ENCODE measurements around the gene SND1.

The SND1 gene

DNA sequence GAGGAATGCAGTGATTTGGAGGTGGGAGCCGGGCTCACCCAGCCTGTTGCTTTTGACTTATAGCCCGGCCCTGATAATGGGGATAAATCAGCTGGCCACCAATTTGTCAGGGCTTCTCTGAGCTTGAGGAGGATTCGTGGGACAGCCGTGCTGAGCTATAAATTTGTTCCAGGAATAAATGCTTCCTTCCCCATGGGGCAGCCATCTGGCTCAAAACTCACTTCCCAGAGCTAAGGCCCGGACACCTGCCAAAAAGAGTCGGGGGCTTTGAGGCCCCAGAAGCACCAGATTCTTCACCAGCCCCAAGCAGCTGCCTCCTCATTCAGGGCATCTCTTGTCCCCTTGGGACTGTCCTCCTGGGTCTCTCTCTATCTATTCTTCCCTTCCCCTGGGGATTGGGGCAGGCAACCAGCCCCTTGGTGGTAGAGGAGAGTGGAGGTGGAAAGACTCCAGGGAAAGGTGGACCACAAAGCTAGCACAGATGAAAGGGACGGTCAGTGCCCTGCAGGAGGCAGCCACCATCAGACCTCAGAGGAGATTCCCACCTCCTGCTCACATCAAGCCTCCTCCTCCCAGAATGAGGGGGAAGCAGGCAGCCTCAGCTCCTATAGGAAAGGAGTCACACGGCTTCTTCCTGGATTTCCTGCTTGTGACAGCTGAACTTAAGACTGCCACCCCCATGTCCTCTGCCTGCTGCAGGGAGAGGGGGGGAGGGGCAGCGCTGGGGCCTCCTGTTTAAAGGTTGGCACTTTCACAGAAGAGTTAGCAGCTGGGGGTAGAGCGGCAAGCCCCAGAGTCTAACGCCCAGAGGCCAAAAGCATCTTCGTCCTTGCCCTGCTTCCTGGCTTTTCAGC, 423.5 kb downstream of the SND1 start:
- no peak overlapping the region for H3K27ac Mint-ChIP-seq
- peaks cover 5% of the 10 kb centered on the region for H3K4me1 Mint-ChIP-seq (ENCODE audit: low read depth)
- H3K27me3 Mint-ChIP-seq: no peaks in the 10 kb centered on the region
- peaks cover 11% of the 10 kb centered on the region for H3K36me3 Mint-ChIP-seq (ENCODE audit: low read depth)
- H3K9me3 Mint-ChIP-seq: no peaks in the 10 kb centered on the region
- no peak overlapping the region for H3K4me3 Mint-ChIP-seq

- Mint-ChIP-seq H3K27ac (no peak overlapping the region), H3K9me3 (no peaks in the 10 kb centered on the region), H3K27me3 (no peaks in the 10 kb centered on the region), H3K4me1 (ENCODE audit: low read depth) (no peaks in the 10 kb centered on the region), H3K36me3 (ENCODE audit: low read depth) (peaks cover 14% of the 10 kb centered on the region), H3K4me3 (no peak overlapping the region)
These were observed 424.3 kb downstream of the SND1 start for GRCh38 chr7:128076196-128076795.

DNA sequence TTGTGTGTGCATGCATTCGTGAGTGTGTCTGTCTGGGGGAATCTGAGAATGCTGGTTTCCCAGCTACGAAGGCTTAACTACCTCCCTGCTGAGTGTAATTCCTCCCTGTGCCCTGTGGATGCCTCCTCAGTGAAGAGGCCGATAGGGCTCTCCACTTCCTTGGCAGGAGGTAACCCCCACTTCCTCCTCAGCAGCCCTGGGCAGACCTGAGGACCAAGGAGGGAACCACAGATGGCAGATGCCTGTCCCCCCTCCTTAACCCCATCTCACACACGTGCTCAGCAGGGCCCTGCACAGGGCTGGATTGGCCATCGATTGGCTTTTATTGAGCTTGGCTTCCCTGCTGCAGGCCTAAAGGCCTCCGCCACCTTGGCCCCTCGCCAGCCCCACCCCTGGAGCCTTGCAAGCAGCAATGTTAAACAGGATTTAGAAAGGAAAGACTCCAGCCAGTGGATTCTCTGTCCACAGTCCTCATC, 424.8 kb downstream of the SND1 start:
- peaks cover 15% of the 10 kb centered on the region for H3K36me3 Mint-ChIP-seq (ENCODE audit: low read depth)
- no peaks in the 10 kb centered on the region for H3K9me3 Mint-ChIP-seq
- no peak overlapping the region for H3K27ac Mint-ChIP-seq
- H3K4me3 Mint-ChIP-seq: no peak overlapping the region
- no peaks in the 10 kb centered on the region for H3K27me3 Mint-ChIP-seq
- H3K4me1 Mint-ChIP-seq (ENCODE audit: low read depth): no peaks in the 10 kb centered on the region

DNA sequence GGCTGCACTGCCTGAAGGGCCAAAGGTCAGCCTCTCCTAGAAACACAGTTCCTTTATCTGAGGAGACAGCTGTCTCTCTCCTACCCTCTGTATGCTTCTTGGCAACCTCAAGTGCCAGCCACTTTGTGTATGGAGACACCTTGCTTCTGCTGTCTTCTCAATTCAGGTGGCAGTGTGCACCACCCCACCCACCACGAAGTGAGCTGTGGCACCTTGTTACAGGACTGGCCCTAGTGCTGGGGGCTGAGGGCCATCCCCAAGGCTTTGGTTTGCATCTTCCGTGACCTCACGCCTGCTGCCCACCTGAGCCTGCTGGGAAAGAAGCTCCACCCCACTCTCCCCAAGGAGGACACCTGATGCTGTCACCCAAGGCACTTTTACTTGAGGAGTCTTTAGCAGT, 426.3 kb downstream of the SND1 start:
- Mint-ChIP-seq H3K27me3 (no peaks in the 10 kb centered on the region), H3K4me1 (ENCODE audit: low read depth) (no peaks in the 10 kb centered on the region), H3K27ac (no peak overlapping the region), H3K36me3 (ENCODE audit: low read depth) (peaks cover 15% of the 10 kb centered on the region), H3K9me3 (no peaks in the 10 kb centered on the region), H3K4me3 (no peak overlapping the region)

GRCh38 chr7:128080169-128080568, 428.2 kb downstream of the SND1 start:
- no peaks in the 10 kb centered on the region for H3K9me3 Mint-ChIP-seq
- H3K27ac Mint-ChIP-seq: no peak overlapping the region
- peaks cover 8% of the 10 kb centered on the region for H3K36me3 Mint-ChIP-seq (ENCODE audit: low read depth)
- no peaks in the 10 kb centered on the region for H3K4me1 Mint-ChIP-seq (ENCODE audit: low read depth)
- H3K4me3 Mint-ChIP-seq: no peak overlapping the region
- no peaks in the 10 kb centered on the region for H3K27me3 Mint-ChIP-seq

DNA sequence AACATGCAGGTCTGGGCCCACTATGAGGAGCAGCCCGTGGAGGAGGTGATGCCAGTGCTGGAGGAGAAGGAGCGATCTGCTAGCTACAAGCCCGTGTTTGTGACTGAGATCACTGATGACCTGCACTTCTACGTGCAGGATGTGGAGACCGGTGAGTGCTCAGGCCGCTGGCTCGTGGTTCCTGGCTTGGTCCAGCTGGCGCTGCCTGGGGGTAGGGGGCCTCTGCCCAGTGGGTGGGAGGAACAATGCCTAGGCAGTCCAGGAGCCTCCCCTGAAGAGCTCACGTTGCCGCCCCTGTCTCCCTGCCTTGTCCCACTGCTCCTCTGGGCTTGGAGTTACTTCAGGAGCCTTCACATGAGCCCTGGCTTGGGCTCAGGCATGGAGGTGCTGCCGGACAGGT, 429.4 kb downstream of the SND1 start:
- no peaks in the 10 kb centered on the region for H3K9me3 Mint-ChIP-seq
- H3K27me3 Mint-ChIP-seq: no peaks in the 10 kb centered on the region
- no peaks in the 10 kb centered on the region for H3K4me1 Mint-ChIP-seq (ENCODE audit: low read depth)
- H3K4me3 Mint-ChIP-seq: no peak overlapping the region
- peaks cover 14% of the 10 kb centered on the region for H3K36me3 Mint-ChIP-seq (ENCODE audit: low read depth)
- H3K27ac Mint-ChIP-seq: no peak overlapping the region

DNA sequence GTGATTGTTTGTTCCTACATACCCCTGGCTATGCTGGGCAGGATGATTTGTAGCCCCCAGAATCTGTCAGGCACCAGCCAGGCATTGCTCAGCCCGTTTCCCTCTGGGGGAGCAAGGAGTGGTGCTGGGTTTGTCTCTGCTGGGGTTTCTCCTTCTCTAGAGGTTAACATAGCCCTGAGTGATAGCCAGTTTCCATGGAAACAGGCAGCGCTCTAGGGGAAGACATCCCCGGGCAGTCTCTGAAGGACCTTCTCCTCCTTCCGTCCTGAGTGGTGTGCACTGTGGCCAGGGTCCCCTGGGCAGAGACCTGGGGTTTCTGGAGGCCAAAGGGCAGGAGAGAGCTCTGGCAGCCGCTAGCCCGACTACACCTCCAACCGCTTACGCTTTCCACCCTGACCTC, 429.8 kb downstream of the SND1 start:
- no peaks in the 10 kb centered on the region for H3K4me1 Mint-ChIP-seq (ENCODE audit: low read depth)
- no peak overlapping the region for H3K4me3 Mint-ChIP-seq
- H3K27me3 Mint-ChIP-seq: no peaks in the 10 kb centered on the region
- H3K36me3 Mint-ChIP-seq (ENCODE audit: low read depth): peaks cover 15% of the 10 kb centered on the region
- H3K9me3 Mint-ChIP-seq: no peaks in the 10 kb centered on the region
- no peak overlapping the region for H3K27ac Mint-ChIP-seq

DNA sequence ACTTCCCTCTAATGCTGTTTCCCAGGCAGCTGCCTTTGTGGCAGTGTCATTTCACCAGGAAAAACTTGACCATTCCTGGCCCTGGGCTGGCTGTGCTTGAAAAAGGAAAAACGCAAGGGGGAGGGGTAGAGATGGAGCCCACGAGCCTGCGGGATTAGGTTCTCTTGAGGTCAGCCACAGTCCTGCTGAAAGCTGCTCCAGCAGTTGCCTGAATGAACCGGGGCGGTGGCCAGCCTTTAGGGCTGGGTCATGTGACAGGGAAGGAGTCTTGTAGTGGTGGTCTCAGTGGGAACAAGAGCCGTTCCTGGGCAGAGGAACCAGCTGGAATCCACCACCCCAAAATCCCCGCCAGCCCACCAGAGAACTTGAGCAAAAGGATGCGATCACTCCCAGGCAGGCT, 430.4 kb downstream of the SND1 start:
- no peak overlapping the region for H3K27ac Mint-ChIP-seq
- peaks cover 21% of the 10 kb centered on the region for H3K36me3 Mint-ChIP-seq (ENCODE audit: low read depth)
- H3K4me3 Mint-ChIP-seq: no peak overlapping the region
- H3K4me1 Mint-ChIP-seq (ENCODE audit: low read depth): no peaks in the 10 kb centered on the region
- H3K27me3 Mint-ChIP-seq: no peaks in the 10 kb centered on the region
- no peaks in the 10 kb centered on the region for H3K9me3 Mint-ChIP-seq

DNA sequence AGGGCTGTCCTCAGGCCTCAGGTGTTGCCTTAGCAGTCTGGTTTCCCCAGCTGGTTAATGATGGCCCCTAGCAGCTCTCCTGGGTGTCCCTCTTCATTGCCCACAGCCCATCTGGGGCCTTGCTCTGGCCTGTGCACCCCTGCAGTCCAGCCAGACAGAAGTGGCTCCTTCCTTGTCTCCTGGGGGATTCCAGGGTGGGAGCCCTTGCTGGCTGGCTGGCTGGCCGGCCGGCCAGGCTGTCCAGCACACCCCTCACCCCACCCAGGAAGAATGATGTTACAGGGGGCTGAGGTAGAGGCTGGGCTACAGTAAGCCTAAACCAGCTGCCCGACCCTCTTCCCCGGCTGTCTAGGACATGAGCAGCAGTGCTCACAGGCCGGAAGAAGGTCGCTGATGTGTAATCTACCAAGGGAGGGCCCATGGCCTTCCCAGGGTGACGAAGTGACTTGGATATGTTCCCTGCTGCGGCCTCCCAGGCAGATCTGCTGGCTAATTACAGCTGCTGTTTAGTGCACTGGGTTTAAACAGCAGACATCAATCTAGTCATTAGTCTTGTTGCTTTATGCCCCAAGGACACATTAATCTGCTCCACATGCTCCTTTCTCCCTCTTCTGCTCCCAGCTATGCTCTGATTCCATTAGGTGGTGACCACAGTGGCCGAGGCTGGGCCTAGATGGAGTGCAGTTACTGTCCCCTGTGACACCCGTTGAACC, 433.1 kb downstream of the SND1 start:
- Mint-ChIP-seq H3K4me3 (no peak overlapping the region), H3K27me3 (no peaks in the 10 kb centered on the region), H3K36me3 (ENCODE audit: low read depth) (peaks cover 38% of the 10 kb centered on the region), H3K9me3 (no peaks in the 10 kb centered on the region), H3K27ac (no peak overlapping the region), H3K4me1 (ENCODE audit: low read depth) (no peaks in the 10 kb centered on the region)

- H3K27me3 Mint-ChIP-seq: no peaks in the 10 kb centered on the region
- peaks cover 64% of the 10 kb centered on the region for H3K36me3 Mint-ChIP-seq (ENCODE audit: low read depth)
- H3K4me1 Mint-ChIP-seq (ENCODE audit: low read depth): no peaks in the 10 kb centered on the region
- no peak overlapping the region for H3K27ac Mint-ChIP-seq
- H3K9me3 Mint-ChIP-seq: no peaks in the 10 kb centered on the region
- no peak overlapping the region for H3K4me3 Mint-ChIP-seq
These were observed 438.5 kb downstream of the SND1 start for GRCh38 chr7:128090492-128090891.

- no peaks in the 10 kb centered on the region for H3K27me3 Mint-ChIP-seq
- no peak overlapping the region for H3K27ac Mint-ChIP-seq
- no peaks in the 10 kb centered on the region for H3K9me3 Mint-ChIP-seq
- H3K36me3 Mint-ChIP-seq (ENCODE audit: low read depth): peaks cover 67% of the 10 kb centered on the region
- no peak overlapping the region for H3K4me3 Mint-ChIP-seq
- H3K4me1 Mint-ChIP-seq (ENCODE audit: low read depth): no peaks in the 10 kb centered on the region
These were observed 439.1 kb downstream of the SND1 start for GRCh38 chr7:128091106-128091505.

DNA sequence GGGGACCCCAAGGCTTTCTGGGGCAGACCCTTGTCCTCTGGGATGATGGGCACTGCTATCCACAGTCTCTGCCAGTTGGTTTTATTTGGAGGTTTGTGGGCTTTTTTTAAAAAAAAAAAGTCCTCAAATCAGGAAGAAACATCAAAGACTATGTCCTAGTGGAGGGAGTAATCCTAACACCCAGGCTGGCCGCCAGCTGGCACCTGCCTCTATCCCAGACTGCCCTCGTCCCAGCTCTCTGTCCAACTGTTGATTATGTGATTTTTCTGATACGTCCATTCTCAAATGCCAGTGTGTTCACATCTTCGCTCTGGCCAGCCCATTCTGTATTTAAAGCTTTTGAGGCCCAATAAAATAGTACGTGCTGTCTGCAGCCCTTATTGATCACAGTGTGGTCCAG, 440.2 kb downstream of the SND1 start:
- no peaks in the 10 kb centered on the region for H3K4me1 Mint-ChIP-seq (ENCODE audit: low read depth)
- H3K27me3 Mint-ChIP-seq: no peaks in the 10 kb centered on the region
- H3K9me3 Mint-ChIP-seq: no peaks in the 10 kb centered on the region
- peaks cover 73% of the 10 kb centered on the region for H3K36me3 Mint-ChIP-seq (ENCODE audit: low read depth)
- no peak overlapping the region for H3K4me3 Mint-ChIP-seq
- H3K27ac Mint-ChIP-seq: no peak overlapping the region

- Mint-ChIP-seq H3K27ac (no peak overlapping the region), H3K4me1 (ENCODE audit: low read depth) (no peaks in the 10 kb centered on the region), H3K4me3 (no peak overlapping the region), H3K9me3 (no peaks in the 10 kb centered on the region), H3K36me3 (ENCODE audit: low read depth) (peaks cover 63% of the 10 kb centered on the region), H3K27me3 (no peaks in the 10 kb centered on the region)
These were observed 441.9 kb downstream of the SND1 start for GRCh38 chr7:128093614-128094570.

DNA sequence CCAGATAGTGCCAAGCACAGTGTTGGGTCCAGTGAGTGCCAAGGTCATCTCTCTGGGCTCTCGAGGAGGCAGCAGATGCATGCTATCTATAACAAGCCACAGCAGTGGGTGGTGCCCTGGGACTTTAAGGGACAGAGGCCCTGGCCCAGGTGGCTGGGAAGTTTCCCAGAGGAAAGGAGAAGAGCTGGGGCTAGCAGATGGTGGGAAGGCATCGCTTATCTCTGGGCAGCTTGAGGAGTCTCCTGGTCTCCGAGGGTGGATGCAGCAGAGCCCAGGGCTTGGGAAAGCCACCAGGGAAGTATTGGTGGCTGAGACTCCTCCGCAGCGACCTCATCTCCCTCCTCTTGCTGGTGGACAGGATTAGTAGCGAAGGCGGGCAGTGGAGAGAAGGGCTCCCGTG, 442.7 kb downstream of the SND1 start:
- Mint-ChIP-seq H3K27ac (no peak overlapping the region), H3K36me3 (ENCODE audit: low read depth) (peaks cover 56% of the 10 kb centered on the region), H3K4me1 (ENCODE audit: low read depth) (peaks cover 7% of the 10 kb centered on the region), H3K27me3 (no peaks in the 10 kb centered on the region), H3K4me3 (no peak overlapping the region), H3K9me3 (no peaks in the 10 kb centered on the region)

All from stimulated activated naive CD8-positive, alpha-beta T cell treated with anti-CD3 and anti-CD28 coated beads, Interleukin-15, Interleukin-2, amounts not matched to agents 100 ng/mL and 50 ng/mL, for 24 hours (primary cell).